ENCODE data around the gene JDP2.

JDP2 gene

GRCh38 chr14:75411214-75411540, 16.6 kb upstream of the JDP2 start:
- no peak for DNase-seq

DNA sequence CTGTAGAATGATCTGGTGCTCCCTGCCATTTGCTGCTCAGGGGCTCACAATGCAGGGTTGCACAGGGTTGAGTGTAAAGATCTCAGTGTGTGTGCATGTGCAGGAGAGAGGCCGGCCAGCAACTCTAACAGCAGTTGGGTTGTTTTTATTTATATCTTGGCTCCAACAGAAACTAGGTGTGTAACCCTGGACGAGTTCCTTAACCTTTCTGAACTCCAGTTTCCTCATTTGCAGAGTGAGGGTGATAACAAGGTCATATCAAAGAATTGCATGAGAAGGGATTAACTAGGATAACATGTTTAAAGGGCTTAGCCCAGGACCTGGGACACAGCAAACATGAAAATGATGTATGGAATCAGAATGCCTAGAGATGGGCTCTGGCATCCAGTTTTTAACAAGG, 14.8 kb upstream of the JDP2 start:
- DNase-seq: no peak

DNA sequence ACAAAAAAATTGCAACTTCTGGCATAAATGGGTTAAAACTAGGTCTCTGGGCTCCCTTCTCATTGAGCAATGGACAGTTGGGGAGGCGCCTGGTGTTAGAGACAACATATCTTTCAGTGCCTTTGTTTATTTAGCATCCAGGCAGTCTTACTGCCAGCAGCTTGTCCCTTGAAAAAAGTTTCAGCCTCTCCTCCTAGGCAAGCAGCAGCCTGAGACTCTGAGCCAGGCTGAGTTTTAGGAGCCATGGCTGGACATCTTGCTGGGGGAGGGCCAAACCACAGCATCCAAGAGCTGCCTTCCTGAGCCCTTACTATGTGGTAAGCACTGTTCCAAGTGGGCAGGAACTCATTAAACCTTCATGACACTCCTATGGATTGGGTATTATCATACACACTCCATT, 10.1 kb upstream of the JDP2 start:
- DNase-seq: no peak

DNA sequence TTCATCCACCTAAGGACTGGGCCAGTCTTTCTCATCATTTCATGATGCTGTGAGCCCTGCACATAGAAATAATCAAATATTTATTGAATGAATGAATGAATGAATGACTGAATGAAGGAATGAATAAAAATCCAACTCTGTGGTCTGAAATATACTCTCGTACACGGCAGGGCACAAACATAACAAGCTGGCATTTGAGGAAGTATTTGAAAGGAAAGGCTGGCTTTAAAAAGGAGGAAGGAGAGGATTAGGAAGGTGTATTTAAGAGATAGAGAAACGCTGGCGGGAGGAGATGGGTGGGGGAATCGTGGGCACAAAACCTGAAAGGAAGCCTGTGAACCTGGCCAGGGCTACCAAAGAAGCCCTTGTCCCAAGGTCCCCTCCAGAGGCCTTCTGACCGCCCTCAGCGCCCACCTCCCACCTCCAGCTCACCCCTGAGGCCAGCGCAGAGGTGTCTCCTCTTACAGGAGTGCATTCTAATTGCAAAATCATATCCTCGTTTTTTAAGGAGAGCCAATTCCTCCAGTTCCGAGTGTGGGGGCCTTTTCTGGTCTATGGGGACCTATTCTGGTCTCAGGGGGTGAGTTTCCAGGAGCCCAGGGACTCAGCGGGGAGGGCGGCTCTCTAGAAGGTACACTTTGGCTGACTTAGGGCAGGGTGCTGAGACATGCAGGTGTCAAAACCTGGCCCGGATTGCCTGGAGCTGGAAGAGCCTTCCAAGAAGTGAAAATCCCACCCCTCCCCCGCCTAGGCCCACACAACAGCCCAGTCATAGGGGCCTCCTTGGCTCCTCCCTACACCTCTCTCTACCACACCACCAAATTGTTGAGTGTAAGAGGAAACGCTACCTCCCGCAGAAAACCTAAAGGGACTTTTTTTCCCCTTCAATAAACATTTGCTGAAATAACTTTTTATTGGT, 8.7 kb upstream of the JDP2 start:
- no peak for DNase-seq

GRCh38 chr14:75422169-75422568, 5.7 kb upstream of the JDP2 start:
- DNase-seq: no peak

GRCh38 chr14:75424496-75424895, 3.3 kb upstream of the JDP2 start:
- DNase-seq: no peak

DNA sequence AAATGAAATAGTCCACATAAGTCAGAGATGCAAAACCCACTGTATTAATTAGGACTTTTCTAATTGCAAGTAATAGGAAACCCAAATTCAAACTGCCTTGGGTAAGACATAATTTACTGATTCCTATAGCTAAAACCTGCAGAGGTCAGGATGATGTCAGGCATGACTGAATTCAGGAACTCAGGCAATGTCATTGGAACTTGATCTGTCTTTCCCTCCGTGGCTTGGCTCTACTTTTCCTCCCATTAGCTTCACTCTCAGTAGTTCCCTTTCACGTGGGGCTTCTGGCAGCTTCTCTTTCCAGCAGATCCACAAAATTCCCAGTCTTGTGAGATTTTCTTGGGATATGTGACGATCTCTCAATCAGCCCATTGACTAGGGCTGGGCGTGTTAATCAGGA, 2.4 kb upstream of the JDP2 start:
- no peak for DNase-seq

- no peak for DNase-seq
These were observed 1.3 kb upstream of the JDP2 start for GRCh38 chr14:75426332-75427125.

DNA sequence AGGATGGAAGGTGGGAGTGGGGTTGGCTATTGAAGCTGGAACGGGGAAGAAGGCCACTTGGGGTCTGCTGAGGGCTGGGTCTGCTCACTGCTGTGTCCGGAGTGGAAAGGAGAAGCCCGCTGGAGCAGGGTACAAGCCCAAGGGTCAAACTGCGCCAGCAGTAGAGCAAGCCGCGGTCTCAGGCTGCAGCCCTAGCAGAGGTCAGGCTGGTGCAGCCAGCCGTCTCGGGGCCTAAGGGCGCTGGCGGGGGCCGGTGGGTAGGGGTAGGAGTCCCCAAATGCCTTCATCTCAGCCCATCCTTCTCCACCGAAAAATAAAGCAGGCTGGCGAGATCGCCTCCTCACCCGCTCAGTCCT, 718 bp upstream of the JDP2 start:
- DNase-seq: no peak

DNA sequence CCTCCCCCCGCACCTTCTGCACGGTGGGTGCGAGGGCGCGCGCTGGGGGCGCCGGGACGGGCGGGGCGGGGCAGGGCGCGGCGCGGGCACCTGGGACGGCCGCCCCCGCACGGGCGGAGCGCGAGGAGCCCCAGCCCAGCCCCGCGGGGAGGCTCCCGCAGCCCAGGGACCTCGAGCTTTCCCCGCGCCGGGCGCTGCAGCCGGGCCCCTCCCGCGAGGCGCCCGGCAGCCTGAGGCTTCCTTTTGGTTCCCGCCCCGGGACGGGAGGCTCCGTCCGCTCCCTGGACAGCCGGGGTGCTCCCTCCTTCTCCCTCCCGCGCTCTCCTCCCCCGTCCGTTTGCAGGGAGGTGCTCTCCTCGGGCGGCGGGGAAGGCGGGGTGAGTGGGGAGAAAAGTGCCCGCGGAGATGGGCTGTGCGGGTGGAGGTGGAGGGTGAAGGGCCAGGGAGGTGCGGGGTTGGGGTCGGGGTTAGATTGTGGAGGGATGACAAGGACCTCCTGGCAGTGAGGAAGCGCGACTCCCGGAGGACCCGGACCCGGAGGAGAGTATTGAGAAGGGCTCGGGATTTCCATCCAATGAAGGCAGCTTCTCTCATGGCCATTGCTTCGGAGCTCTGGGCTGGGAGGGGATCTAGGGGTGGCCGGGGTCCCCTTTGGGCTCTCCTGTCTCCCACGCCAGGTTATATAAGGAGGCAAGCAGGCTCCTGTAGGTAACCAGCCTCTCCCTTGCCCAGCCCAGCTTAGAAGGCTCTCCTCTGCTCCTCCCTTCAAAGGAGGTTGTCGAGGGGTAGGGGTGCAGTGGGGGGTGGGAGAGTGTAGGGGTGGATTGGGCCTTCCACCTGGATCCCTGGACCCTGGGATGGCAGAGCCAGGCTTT, 645 bp downstream of the JDP2 start:
- no peak for DNase-seq

- DNase-seq: no peak
These were observed 1.7 kb downstream of the JDP2 start for GRCh38 chr14:75429562-75429961.

GRCh38 chr14:75430116-75430515, 2.3 kb downstream of the JDP2 start:
- DNase-seq: no peak

DNA sequence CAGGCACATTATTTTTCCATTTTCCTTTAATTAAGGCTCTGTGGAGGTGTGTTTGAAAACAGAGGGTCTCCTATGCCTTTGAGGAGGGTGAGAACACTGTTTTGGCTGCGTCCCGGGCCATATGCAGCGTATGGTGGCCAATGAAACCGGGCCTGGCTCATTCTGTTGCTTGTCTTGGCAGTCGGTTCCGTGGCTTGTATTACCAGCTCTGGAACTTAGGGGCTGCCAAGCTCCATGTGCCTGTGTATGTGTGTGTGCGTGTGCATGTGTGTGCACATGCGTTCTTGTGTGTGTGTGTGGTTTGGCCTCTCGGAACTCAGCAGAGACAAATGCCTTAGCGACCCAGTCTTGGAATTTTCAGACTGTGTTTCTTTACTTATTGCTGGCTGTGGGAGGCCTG, 2.7 kb downstream of the JDP2 start:
- DNase-seq: no peak

DNA sequence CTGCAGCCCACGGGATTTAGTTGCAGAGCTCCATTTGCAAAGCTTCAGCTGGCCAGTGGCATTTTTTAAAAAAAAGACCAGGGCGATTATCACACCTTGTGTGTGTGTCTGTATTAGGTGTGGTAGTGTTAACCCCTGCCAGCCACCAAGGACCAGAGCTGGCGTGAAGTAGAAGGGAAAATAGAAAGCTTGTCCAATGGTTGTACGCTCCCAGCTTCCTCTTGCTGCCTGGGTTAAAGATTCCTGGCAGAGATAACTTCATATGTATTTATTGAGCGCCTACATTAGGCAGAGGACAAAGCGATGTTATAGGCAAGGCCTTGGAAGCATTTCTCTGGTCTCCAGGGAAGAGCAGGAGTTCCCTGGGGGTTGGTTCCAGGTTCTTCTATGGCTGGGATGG, 3.2 kb downstream of the JDP2 start:
- no peak for DNase-seq

GRCh38 chr14:75431827-75432226, 4.0 kb downstream of the JDP2 start:
- no peak for DNase-seq

DNA sequence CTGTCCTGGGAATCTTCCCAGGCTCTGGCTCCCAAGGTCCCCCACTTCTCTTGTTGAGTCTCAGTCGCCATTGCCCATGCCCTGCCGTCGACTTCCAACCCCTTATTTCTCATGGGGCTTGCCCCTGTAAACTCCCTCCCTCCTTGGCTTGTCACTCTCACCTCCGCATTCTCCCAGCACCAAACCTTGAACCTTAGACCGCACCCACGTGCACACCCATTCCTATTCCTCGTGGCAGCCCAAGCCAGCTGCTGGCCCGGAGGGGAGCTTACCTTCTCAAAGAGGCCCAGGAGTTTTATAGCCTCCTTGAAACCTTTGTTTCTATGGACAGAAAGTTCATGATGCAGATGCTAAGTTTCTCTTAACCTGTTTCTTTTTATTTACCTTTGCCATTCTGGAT, 4.6 kb downstream of the JDP2 start:
- DNase-seq: no peak

GRCh38 chr14:75433631-75434071, 5.8 kb downstream of the JDP2 start:
- no peak for DNase-seq

- no peak for DNase-seq
These were observed 6.5 kb downstream of the JDP2 start for GRCh38 chr14:75434138-75434889.

DNA sequence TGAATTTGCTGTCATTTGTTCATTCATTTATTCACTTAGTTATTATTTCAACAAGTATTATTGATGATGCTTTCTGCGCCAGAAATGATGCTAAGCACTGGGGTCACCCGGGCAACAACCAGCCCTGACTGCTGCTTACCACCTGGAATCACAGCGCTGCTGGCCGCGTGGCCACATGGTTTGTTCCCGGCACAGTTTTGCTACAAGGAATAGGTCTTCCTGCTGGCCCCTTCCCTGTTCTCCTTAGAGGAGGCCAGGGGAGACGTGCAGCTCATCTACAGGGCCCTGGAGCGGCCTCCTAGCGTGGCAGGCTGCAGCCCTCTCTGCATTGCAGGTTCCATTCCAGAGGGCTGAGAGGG, 7.0 kb downstream of the JDP2 start:
- no peak for DNase-seq

GRCh38 chr14:75435473-75435872, 7.7 kb downstream of the JDP2 start:
- no peak for DNase-seq

- DNase-seq: no peak
These were observed 9.7 kb downstream of the JDP2 start for GRCh38 chr14:75437201-75438143.

All from effector CD4-positive, alpha-beta T cell (primary cell).